Measurements from ENCODE around the gene CISD3.

DNA sequence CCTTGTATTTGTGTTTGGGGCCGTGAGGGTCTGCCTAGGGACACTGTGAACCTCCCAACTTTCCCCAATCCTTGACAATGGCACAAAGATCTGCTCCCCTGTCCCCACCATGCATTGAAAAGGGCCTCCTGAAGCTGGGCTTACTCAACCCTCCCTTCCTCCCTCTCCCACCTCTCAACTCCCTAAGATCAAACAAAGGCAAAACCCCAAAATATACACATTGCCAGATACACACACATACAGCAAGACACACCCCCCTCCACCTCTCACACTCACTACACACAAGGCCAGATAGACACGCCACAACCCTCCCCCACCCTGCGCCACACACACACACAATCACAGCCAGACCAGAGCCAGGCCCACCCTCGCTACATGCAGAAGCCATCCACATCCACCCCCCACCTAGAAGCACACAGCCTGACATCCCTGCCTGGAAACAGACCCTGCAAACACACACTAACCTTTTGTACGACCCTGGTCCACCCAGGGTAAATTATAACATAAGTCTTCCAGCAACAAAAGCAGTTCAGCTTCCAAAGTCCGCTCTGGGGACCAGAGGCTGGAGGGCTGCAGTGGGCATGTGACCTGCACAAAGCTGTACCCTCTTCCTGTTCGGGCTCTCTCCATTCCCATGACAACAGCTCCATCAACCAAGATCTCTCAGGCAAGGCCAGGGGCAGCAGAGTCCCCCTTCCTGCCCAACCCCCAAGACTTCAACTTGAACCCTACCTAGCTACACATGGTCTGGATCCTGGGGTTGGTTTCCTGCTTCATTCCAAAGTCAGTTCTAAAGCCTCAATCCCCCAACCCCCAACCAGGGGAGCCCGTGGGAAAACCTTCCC lies 16.1 kb downstream of the CISD3 start:
- TF ChIP-seq POLR2A (IDR thresholded peaks at IDR 0.05) (no peak), POLR2AphosphoS5 (IDR thresholded peaks at IDR 0.05) (no peak), CTCF (IDR thresholded peaks at IDR 0.05) (no peak), EP300 (IDR thresholded peaks at IDR 0.05) (no peak)
